Myocyte (in vitro differentiated cells): ENCODE data around the gene RASSF10. TPM values are rescaled to one million over a fixed set of nuclear protein-coding genes. Genes with fewer than 3 reads are reported as not detected.

Experiments used
- DNase-seq: peaks from one replicate; pipeline ENCODE4 v3.0.0-alpha.2; 2012; ENCODE audit warnings: low read depth
- total RNA-seq: library from RNA; depleted of rRNA; stranded (reverse); fragments of >200 nt; gene quantifications from 2 replicates; pipeline ENCODE4 v1.2.3, GENCODE V29; 2014

RASSF10 gene
- total RNA-seq, 1 donor from 2014 or later, result not detected

- DNase-seq, result no peak
Measured at GRCh38 chr11:13053255-13053917, 44.3 kb downstream of the RASSF10 start.

- DNase-seq, result peak; percentile 14
Measured at GRCh38 chr11:13054278-13054677, 45.2 kb downstream of the RASSF10 start.

- DNase-seq, result no peak
Measured at GRCh38 chr11:13055200-13055599, 46.1 kb downstream of the RASSF10 start.

GRCh38 chr11:13061294-13061990, 52.3 kb downstream of the RASSF10 start:
- no peak for DNase-seq
